SK-N-MC (cell line): ENCODE data around the gene FGF19.
A peak's percentile ranks its signal among the peaks of the same experiment; 100 is the strongest.

ENCODE experiments used
- DNase-seq: peaks from one replicate; pipeline ENCODE4 v3.0.0-alpha.2; 2011; ENCODE audit warnings: low read depth, low spot score
- H3K27ac ChIP-seq: fragments of 200-600 bp; sonication (generic); 2 replicates; pipeline ENCODE4 v1.5.1; 2016; ENCODE audit warnings: mixed run types
- H3K36me3 ChIP-seq: fragments of 200-600 bp; sonication (generic); 2 replicates; pipeline ENCODE4 v1.6.1; 2017; ENCODE audit warnings: antibody characterized with exemption, low read length, mixed read lengths; ENCODE audit not compliant: insufficient read depth
- H3K4me3 ChIP-seq: fragments of 200-600 bp; sonication (generic); 2 replicates; pipeline ENCODE4 v1.5.1; 2016
- H3K9ac ChIP-seq: fragments of 200-600 bp; sonication (generic); 2 replicates; pipeline ENCODE4 v1.8.0; 2017; ENCODE audit warnings: mixed run types, mixed read lengths; ENCODE audit not compliant: insufficient read length
- H3K9me3 ChIP-seq: fragments of 200-600 bp; sonication (generic); 2 replicates; pipeline ENCODE4 v1.6.1; 2017; ENCODE audit warnings: low read depth, mild to moderate bottlenecking, antibody characterized with exemption, low read length, moderate library complexity, mixed read lengths
- EZH2 ChIP-seq: fragments of 200-600 bp; sonication (generic); IDR thresholded peaks from one replicate; pipeline ENCODE4 v1.6.1; 2017; ENCODE audit warnings: antibody characterized with exemption
- FOXP2 ChIP-seq: optimal IDR thresholded peaks from 2 replicates; pipeline ENCODE3; 2011; ENCODE audit warnings: mild to moderate bottlenecking, moderate library complexity; ENCODE audit not compliant: insufficient read depth; ENCODE audit errors: extremely low read length, control extremely low read depth
- POLR2AphosphoS5 ChIP-seq: IDR thresholded peaks from 2 replicates; pipeline ENCODE4 v1.6.1; 2012; ENCODE audit warnings: mild to moderate bottlenecking, low read depth, low read length, borderline replicate concordance

The FGF19 gene

GRCh38 chr11:69654001-69654659 lies 49.7 kb downstream of the FGF19 start:
- Histone ChIP-seq H3K27ac (peak overlapping the region; percentile 98), H3K9ac (no peak overlapping the region), H3K4me3 (no peak overlapping the region), H3K9me3 (no peaks in the 10 kb centered on the region), H3K36me3 (peaks cover 51% of the 10 kb centered on the region)
- no peak for TF ChIP-seq FOXP2
- no peak for TF ChIP-seq EZH2
- no peak; the same call in 1 of the 2 replicates for TF ChIP-seq POLR2AphosphoS5
- DNase-seq: no peak

- TF ChIP-seq EZH2 (no peak), FOXP2 (no peak), POLR2AphosphoS5 (no peak)
- H3K9ac ChIP-seq: no peak overlapping the region
- H3K36me3 ChIP-seq: peaks cover 58% of the 10 kb centered on the region
- H3K9me3 ChIP-seq: no peaks in the 10 kb centered on the region
- H3K4me3 ChIP-seq: no peak overlapping the region
- peak overlapping the region; percentile 98 for H3K27ac ChIP-seq
- no peak for DNase-seq
Observed at GRCh38 chr11:69653406-69653960, 50.3 kb downstream of the FGF19 start.

- TF ChIP-seq FOXP2: no peak
- peak; percentile 61 for TF ChIP-seq POLR2AphosphoS5
- TF ChIP-seq EZH2: no peak
- H3K4me3 ChIP-seq: no peak overlapping the region
- peaks cover 63% of the 10 kb centered on the region for H3K36me3 ChIP-seq
- no peak overlapping the region for H3K9ac ChIP-seq
- H3K9me3 ChIP-seq: no peaks in the 10 kb centered on the region
- H3K27ac ChIP-seq: peak overlapping the region; percentile 98
- DNase-seq: no peak
Observed at GRCh38 chr11:69652999-69653398, 50.8 kb downstream of the FGF19 start.

DNA sequence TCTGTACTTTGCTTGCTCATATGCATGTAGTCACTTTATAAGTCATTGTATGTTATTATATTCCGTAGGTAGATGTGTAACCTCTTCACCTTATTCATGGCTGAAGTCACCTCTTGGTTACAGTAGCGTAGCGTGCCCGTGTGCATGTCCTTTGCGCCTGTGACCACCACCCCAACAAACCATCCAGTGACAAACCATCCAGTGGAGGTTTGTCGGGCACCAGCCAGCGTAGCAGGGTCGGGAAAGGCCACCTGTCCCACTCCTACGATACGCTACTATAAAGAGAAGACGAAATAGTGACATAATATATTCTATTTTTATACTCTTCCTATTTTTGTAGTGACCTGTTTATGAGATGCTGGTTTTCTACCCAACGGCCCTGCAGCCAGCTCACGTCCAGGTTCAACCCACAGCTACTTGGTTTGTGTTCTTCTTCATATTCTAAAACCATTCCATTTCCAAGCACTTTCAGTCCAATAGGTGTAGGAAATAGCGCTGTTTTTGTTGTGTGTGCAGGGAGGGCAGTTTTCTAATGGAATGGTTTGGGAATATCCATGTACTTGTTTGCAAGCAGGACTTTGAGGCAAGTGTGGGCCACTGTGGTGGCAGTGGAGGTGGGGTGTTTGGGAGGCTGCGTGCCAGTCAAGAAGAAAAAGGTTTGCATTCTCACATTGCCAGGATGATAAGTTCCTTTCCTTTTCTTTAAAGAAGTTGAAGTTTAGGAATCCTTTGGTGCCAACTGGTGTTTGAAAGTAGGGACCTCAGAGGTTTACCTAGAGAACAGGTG lies 51.8 kb downstream of the FGF19 start:
- Histone ChIP-seq H3K27ac (peak overlapping the region; percentile 98), H3K9ac (no peak overlapping the region), H3K36me3 (peaks cover 72% of the 10 kb centered on the region), H3K9me3 (no peaks in the 10 kb centered on the region), H3K4me3 (no peak overlapping the region)
- TF ChIP-seq POLR2AphosphoS5 (peak; percentile 18), FOXP2 (no peak), EZH2 (no peak)
- DNase-seq: no peak

GRCh38 chr11:69650832-69651344 lies 52.9 kb downstream of the FGF19 start:
- H3K27ac ChIP-seq: peak overlapping the region; percentile 98
- H3K9ac ChIP-seq: no peak overlapping the region
- no peak overlapping the region for H3K4me3 ChIP-seq
- H3K36me3 ChIP-seq: peaks cover 84% of the 10 kb centered on the region
- TF ChIP-seq POLR2AphosphoS5 (peak; percentile 10; the same call in 1 of the 2 replicates), FOXP2 (no peak)
- DNase-seq: no peak
- H3K9me3 ChIP-seq: no peaks in the 10 kb centered on the region

- Histone ChIP-seq H3K4me3 (no peak overlapping the region), H3K36me3 (peaks cover 90% of the 10 kb centered on the region), H3K9me3 (no peaks in the 10 kb centered on the region), H3K9ac (peak overlapping the region; percentile 50), H3K27ac (peak overlapping the region; percentile 98)
- TF ChIP-seq POLR2AphosphoS5: peak; percentile 46
- TF ChIP-seq FOXP2: no peak
- TF ChIP-seq EZH2: no peak
- DNase-seq: no peak
Observed at GRCh38 chr11:69650081-69650831, 53.6 kb downstream of the FGF19 start.

DNA sequence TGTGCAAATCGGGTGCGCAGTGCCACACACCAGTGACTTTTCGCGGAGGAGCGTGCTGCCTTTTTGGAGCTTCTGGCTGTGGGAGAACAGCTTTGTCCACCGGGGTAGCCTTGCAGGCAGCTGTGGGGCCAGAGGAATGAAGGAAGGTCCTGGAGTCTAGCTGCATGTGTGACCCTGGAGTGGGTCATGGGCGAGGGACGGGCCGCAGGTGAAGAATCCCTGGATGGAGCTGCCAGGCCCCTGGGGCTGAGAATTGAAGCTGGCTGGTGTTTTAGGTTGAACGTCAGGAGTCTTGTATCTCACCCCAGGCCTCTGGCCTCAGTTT lies 54.3 kb downstream of the FGF19 start:
- Histone ChIP-seq H3K36me3 (peaks cover 97% of the 10 kb centered on the region), H3K9me3 (no peaks in the 10 kb centered on the region)
- no peak; the same call in 1 of the 2 replicates for TF ChIP-seq POLR2AphosphoS5
- TF ChIP-seq EZH2: no peak
- no peak for TF ChIP-seq FOXP2

More for the DNA sequence above, 54.3 kb downstream of the FGF19 start:
- H3K9ac ChIP-seq: peak overlapping the region; percentile 50
- DNase-seq: no peak
- peak overlapping the region; percentile 98 for H3K27ac ChIP-seq
- no peak overlapping the region for H3K4me3 ChIP-seq
